H9 (cell line): ENCODE measurements around the gene C17orf75. TPM values are rescaled to one million over a fixed set of nuclear protein-coding genes. Genes with fewer than 3 reads are reported as not detected.
"Not testable (repeated sequence)": the region's sequence is repeated elsewhere in the genome, so short reads cannot be mapped to it uniquely, and the experiment has no call there.

ENCODE experiments used
- DNase-seq: peaks from one replicate; pipeline ENCODE4 v3.0.0-alpha.2; 2017
- H2AFZ ChIP-seq: one replicate; pipeline ENCODE4 v1.6.1; 2013; ENCODE audit warnings: mild to moderate bottlenecking, low read length, control low read depth, moderate library complexity
- H2AK5ac ChIP-seq: 2 replicates; pipeline ENCODE4 v1.6.1; 2013; ENCODE audit warnings: low read length, control low read depth, mixed read lengths; ENCODE audit not compliant: insufficient read length
- H2BK120ac ChIP-seq: one replicate; pipeline ENCODE4 v1.6.1; 2013; ENCODE audit warnings: low read depth, mild to moderate bottlenecking, low read length, control low read depth, inconsistent platforms; ENCODE audit not compliant: poor library complexity, severe bottlenecking
- H2BK12ac ChIP-seq: 2 replicates; pipeline ENCODE4 v1.6.1; 2013; ENCODE audit warnings: low read length, control low read depth, mixed read lengths, low read depth; ENCODE audit not compliant: insufficient read length
- H2BK15ac ChIP-seq: 2 replicates; pipeline ENCODE4 v1.6.1; 2013; ENCODE audit warnings: low read depth, low read length, control low read depth
- H2BK20ac ChIP-seq: one replicate; pipeline ENCODE4 v1.6.1; 2013; ENCODE audit warnings: low read depth, mild to moderate bottlenecking, low read length, control low read depth, inconsistent platforms; ENCODE audit not compliant: poor library complexity, severe bottlenecking
- H2BK5ac ChIP-seq: 2 replicates; pipeline ENCODE4 v1.6.1; 2013; ENCODE audit warnings: low read length, control low read depth, mixed read lengths; ENCODE audit not compliant: insufficient read length
- H3K14ac ChIP-seq: 2 replicates; pipeline ENCODE4 v1.6.1; 2013; ENCODE audit warnings: low read length, control low read depth; ENCODE audit not compliant: insufficient read depth
- H3K18ac ChIP-seq: 2 replicates; pipeline ENCODE4 v1.6.1; 2013; ENCODE audit warnings: low read depth, mild to moderate bottlenecking, mixed read lengths, low read length, control low read depth; ENCODE audit not compliant: insufficient read length
- H3K23ac ChIP-seq: 2 replicates; pipeline ENCODE4 v1.6.1; 2013; ENCODE audit warnings: low read length, control low read depth, mixed read lengths, low read depth; ENCODE audit not compliant: insufficient read length
- H3K23me2 ChIP-seq: 2 replicates; pipeline ENCODE4 v1.6.1; 2013; ENCODE audit warnings: low read depth, mild to moderate bottlenecking, mixed read lengths, low read length, control low read depth; ENCODE audit not compliant: insufficient read length, poor library complexity, severe bottlenecking
- H3K27ac ChIP-seq: 2 replicates; pipeline ENCODE4 v1.5.1; 2013; ENCODE audit warnings: low read length, control low read depth, mixed read lengths, low read depth; ENCODE audit not compliant: insufficient read length
- H3K27me3 ChIP-seq: 2 replicates; pipeline ENCODE4 v1.6.1; 2013; ENCODE audit warnings: low read length, control low read depth, inconsistent platforms; ENCODE audit not compliant: insufficient read depth
- H3K4ac ChIP-seq: 2 replicates; pipeline ENCODE4 v1.6.1; 2013; ENCODE audit warnings: low read depth, mild to moderate bottlenecking, control low read depth, inconsistent platforms, low read length, moderate library complexity
- H3K4me1 ChIP-seq: 2 replicates; pipeline ENCODE4 v1.6.1; 2013; ENCODE audit warnings: low read length, control low read depth, inconsistent platforms; ENCODE audit not compliant: insufficient read depth
- H3K4me2 ChIP-seq: 2 replicates; pipeline ENCODE4 v1.6.1; 2013; ENCODE audit warnings: low read length, control low read depth, mixed read lengths; ENCODE audit not compliant: insufficient read length, insufficient read depth
- H3K56ac ChIP-seq: 2 replicates; pipeline ENCODE4 v1.6.1; 2013; ENCODE audit warnings: low read depth, mild to moderate bottlenecking, mixed read lengths, low read length, control low read depth; ENCODE audit not compliant: insufficient read length
- H3K79me1 ChIP-seq: 2 replicates; pipeline ENCODE4 v1.6.1; 2013; ENCODE audit warnings: low read depth, mild to moderate bottlenecking, moderate library complexity, low read length, control low read depth, inconsistent platforms; ENCODE audit not compliant: insufficient read depth, poor library complexity, severe bottlenecking
- H3K79me2 ChIP-seq: 2 replicates; pipeline ENCODE4 v1.6.1; 2013; ENCODE audit warnings: low read length, control low read depth, inconsistent platforms; ENCODE audit not compliant: insufficient read depth
- H3K9ac ChIP-seq: 2 replicates; pipeline ENCODE4 v1.6.1; 2013; ENCODE audit warnings: low read length, control low read depth, mixed read lengths; ENCODE audit not compliant: insufficient read length; ENCODE audit errors: extremely low read depth
- H3K9me3 ChIP-seq: one replicate; pipeline ENCODE4 v1.6.1; 2013; ENCODE audit warnings: low read depth, low read length, inconsistent platforms; ENCODE audit not compliant: control insufficient read depth
- H3T11ph ChIP-seq: one replicate; pipeline ENCODE4 v1.6.1; 2013; ENCODE audit warnings: mild to moderate bottlenecking, low read length, control low read depth, inconsistent platforms
- H4K20me1 ChIP-seq: one replicate; pipeline ENCODE4 v1.6.1; 2013; ENCODE audit not compliant: control insufficient read depth, insufficient read length, insufficient read depth
- H4K5ac ChIP-seq: 2 replicates; pipeline ENCODE4 v1.6.1; 2013; ENCODE audit warnings: low read depth, mild to moderate bottlenecking, mixed read lengths, low read length, control low read depth; ENCODE audit not compliant: insufficient read length
- H4K8ac ChIP-seq: replicated peaks from 2 replicates; pipeline ENCODE4 v1.6.1; 2013; ENCODE audit warnings: low read length, control low read depth, mixed read lengths, low read depth; ENCODE audit not compliant: insufficient read length
- H4K91ac ChIP-seq: 2 replicates; pipeline ENCODE4 v1.6.1; 2013; ENCODE audit warnings: low read depth, mild to moderate bottlenecking, moderate library complexity, mixed read lengths, low read length, control low read depth; ENCODE audit not compliant: insufficient read length
- H3K27ac Mint-ChIP-seq, 3 experiments: 2 replicates in 2 of 3; 3 replicates in 1 of 3; pipeline ENCODE4 v1.8.0; 2020 to 2021; ENCODE audit warnings: mixed read lengths in 3 of 3, mild to moderate bottlenecking in 1 of 3, moderate library complexity in 1 of 3
- H3K27me3 Mint-ChIP-seq: 2 replicates; pipeline ENCODE4 v1.8.0; 2021; ENCODE audit warnings: low read depth, mild to moderate bottlenecking, moderate library complexity, mixed read lengths
- H3K36me3 Mint-ChIP-seq, 3 experiments: 2 replicates in 2 of 3; 3 replicates in 1 of 3; pipeline ENCODE4 v1.8.0; 2020 to 2021; ENCODE audit warnings: low read depth in 3 of 3, mixed read lengths in 3 of 3; ENCODE audit not compliant: insufficient read depth in 1 of 3
- H3K4me1 Mint-ChIP-seq, 2 experiments: 2 replicates each; pipeline ENCODE4 v1.8.0; 2020; ENCODE audit warnings: mixed read lengths in 2 of 2
- H3K4me3 Mint-ChIP-seq, 2 experiments: 2 replicates in 1 of 2; 3 replicates in 1 of 2; pipeline ENCODE4 v1.8.0; 2020 to 2021; ENCODE audit warnings: mild to moderate bottlenecking in 2 of 2, mixed read lengths in 2 of 2, moderate library complexity in 1 of 2
- H3K9me3 Mint-ChIP-seq, 2 experiments: 2 replicates in 1 of 2; 3 replicates in 1 of 2; pipeline ENCODE4 v1.8.0; 2020; ENCODE audit warnings: mild to moderate bottlenecking in 2 of 2, mixed read lengths in 2 of 2, moderate library complexity in 1 of 2
- CTCF ChIP-seq: fragments of 200-600 bp; sonication (generic); conservative IDR thresholded peaks from 3 replicates; pipeline ENCODE4 v1.8.0; 2021; ENCODE audit warnings: antibody characterized with exemption, mild to moderate bottlenecking
- WGBS: extraction: QIAGEN DNeasy Blood & Tissue Kit; methylation state at CpG from one replicate; pipeline ENCODE4 v1.1.7; 2013; ENCODE audit warnings: missing lambda C conversion rate, low lambda C conversion rate, mixed read lengths; ENCODE audit not compliant: insufficient read length; ENCODE audit errors: extremely low coverage; 5-methylcytosine and 5-hydroxymethylcytosine counted together
- total RNA-seq: library from RNA; stranded (reverse); gene quantifications from 2 replicates; pipeline ENCODE4 v1.2.1, GENCODE V29; 2021

Gene C17orf75
- total RNA-seq, 1 experiment from 2014 or later, result 40.4 TPM

- H3K23ac ChIP-seq, result no peak overlapping the region
- WGBS, result no CpG with 5 or more reads among the region's 15 CpGs
Observed at GRCh38 chr17:32320847-32321246, 21.1 kb downstream of the C17orf75 start.

GRCh38 chr17:32320080-32320479, 21.9 kb downstream of the C17orf75 start:
- not testable (repeated sequence) for H3K27me3 Mint-ChIP-seq, H3K23me2 ChIP-seq, H3K79me2 ChIP-seq, H3K9me3 Mint-ChIP-seq, H2BK15ac ChIP-seq, H3T11ph ChIP-seq, H2AK5ac ChIP-seq, H3K9ac ChIP-seq, H3K4ac ChIP-seq, H3K4me3 Mint-ChIP-seq, H3K27ac ChIP-seq, H4K5ac ChIP-seq, H3K4me1 ChIP-seq, H4K91ac ChIP-seq, H2BK12ac ChIP-seq, H3K23ac ChIP-seq, H3K14ac ChIP-seq, H3K27ac Mint-ChIP-seq, H3K9me3 ChIP-seq, H3K18ac ChIP-seq, H2BK120ac ChIP-seq, H2BK5ac ChIP-seq, H3K56ac ChIP-seq, H2AFZ ChIP-seq, H4K8ac ChIP-seq, H4K20me1 ChIP-seq, H3K27me3 ChIP-seq, H3K4me2 ChIP-seq, H2BK20ac ChIP-seq, H3K79me1 ChIP-seq
- no CpG with 5 or more reads among the region's 6 CpGs for WGBS
- Mint-ChIP-seq H3K36me3 (peaks cover 1 to 31% (median 7%) of the 10 kb centered on the region in 3 experiments; a peak in 6 of 7 replicates), H3K4me1 (peaks cover 37 to 45% of the 10 kb centered on the region in 2 experiments)
- peak; percentile 17 for DNase-seq

More at GRCh38 chr17:32320847-32321246, 21.1 kb downstream of the C17orf75 start:
- Mint-ChIP-seq H3K27me3 (no peaks in the 10 kb centered on the region), H3K27ac (no peak overlapping the region), H3K4me1 (peaks cover 30 to 37% of the 10 kb centered on the region in 2 experiments), H3K4me3 (no peak overlapping the region), H3K36me3 (peaks cover 1 to 29% (median 7%) of the 10 kb centered on the region in 3 experiments; a peak in 6 of 7 replicates), H3K9me3 (no peaks in the 10 kb centered on the region)
- Histone ChIP-seq H4K91ac (no peak overlapping the region), H2BK120ac (no peak overlapping the region), H3K4me2 (no peak overlapping the region), H3K27ac (no peak overlapping the region), H2BK5ac (no peak overlapping the region), H3K23me2 (no peaks in the 10 kb centered on the region), H3K79me2 (no peaks in the 10 kb centered on the region; the same call in 1 of the 2 replicates), H4K20me1 (no peaks in the 10 kb centered on the region), H2AK5ac (no peak overlapping the region), H3K4me1 (no peaks in the 10 kb centered on the region; the same call in 1 of the 2 replicates), H3K79me1 (no peaks in the 10 kb centered on the region), H3K27me3 (no peaks in the 10 kb centered on the region), H3T11ph (no peak overlapping the region), H2BK20ac (no peak overlapping the region), H2AFZ (no peak overlapping the region), H3K56ac (no peak overlapping the region), H2BK15ac (no peak overlapping the region), H3K9me3 (no peaks in the 10 kb centered on the region), H3K18ac (no peak overlapping the region), H3K14ac (no peak overlapping the region), H3K9ac (no peak overlapping the region), H4K8ac (no peak overlapping the region), H3K4ac (no peak overlapping the region), H4K5ac (no peak overlapping the region), H2BK12ac (no peak overlapping the region)
- DNase-seq, result peak; percentile 27
- TF ChIP-seq CTCF, result no peak
